ENCODE data around the gene KCNN2. TPM values are rescaled to one million over a fixed set of nuclear protein-coding genes. Genes with fewer than 3 reads are reported as not detected.

Gene KCNN2
- total RNA-seq, 1 experiment from 2014 or later, result 11.9 TPM

GRCh38 chr5:114327987-114328386 is 33.9 kb upstream of the KCNN2 start:
- DNase-seq (ENCODE audit: low spot score) (no peak), ATAC-seq (no peak)
- no peaks in the 10 kb centered on the region for H3K4me1 Mint-ChIP-seq
- POLR2A ChIA-PET, result no interaction called here
- CTCF ChIA-PET, result no interaction called here
- peaks cover 20% of the 10 kb centered on the region for H3K9me3 Mint-ChIP-seq
- no peak overlapping the region for H3K4me3 Mint-ChIP-seq
- no peaks in the 10 kb centered on the region for H3K27me3 Mint-ChIP-seq (ENCODE audit: low read depth)
- H3K27ac Mint-ChIP-seq, result no peak overlapping the region
- H3K36me3 Mint-ChIP-seq, result peaks cover 6% of the 10 kb centered on the region
- TF ChIP-seq ZNF671 (CRISPR knock-in tag; IDR thresholded peaks at IDR 0.05) (no peak), ELF4 (CRISPR knock-in tag; IDR thresholded peaks at IDR 0.05; ENCODE audit: low read depth) (no peak), TP53 (CRISPR knock-in tag; IDR thresholded peaks at IDR 0.05) (no peak), ZBTB21 (CRISPR knock-in tag; IDR thresholded peaks at IDR 0.05; ENCODE audit: borderline replicate concordance) (no peak), NR1H2 (CRISPR knock-in tag; IDR thresholded peaks at IDR 0.05) (no peak), MXD4 (CRISPR knock-in tag; IDR thresholded peaks at IDR 0.05; ENCODE audit: borderline replicate concordance) (no peak)

- no peak overlapping the region for H3K4me3 Mint-ChIP-seq
- H3K36me3 Mint-ChIP-seq, result no peaks in the 10 kb centered on the region
- TF ChIP-seq GRHL2 (CRISPR knock-in tag; IDR thresholded peaks at IDR 0.05; ENCODE audit: insufficient replicate concordance, severe bottlenecking) (no peak), ATF3 (CRISPR knock-in tag; conservative IDR thresholded peaks at IDR 0.05) (no peak), ZNF416 (CRISPR knock-in tag; IDR thresholded peaks at IDR 0.05) (no peak), IRF2 (CRISPR knock-in tag; IDR thresholded peaks at IDR 0.05; ENCODE audit: borderline replicate concordance, low read depth) (no peak), NR2C2 (CRISPR knock-in tag; IDR thresholded peaks at IDR 0.05) (no peak), E2F4 (CRISPR knock-in tag; IDR thresholded peaks at IDR 0.05; ENCODE audit: borderline replicate concordance, low read depth) (no peak), E2F1 (CRISPR knock-in tag; IDR thresholded peaks at IDR 0.05) (no peak)
- H3K9me3 Mint-ChIP-seq, result peaks cover 3% of the 10 kb centered on the region; the same call in 1 of the 2 replicates
- H3K27ac Mint-ChIP-seq, result no peak overlapping the region
- no peaks in the 10 kb centered on the region for H3K4me1 Mint-ChIP-seq
- ATAC-seq, result no peak
- CTCF ChIA-PET, result no interaction called here
- no peak for DNase-seq (ENCODE audit: low spot score)
- POLR2A ChIA-PET, result no interaction called here
- H3K27me3 Mint-ChIP-seq (ENCODE audit: low read depth), result no peaks in the 10 kb centered on the region
These were observed 30.8 kb upstream of the KCNN2 start for GRCh38 chr5:114330916-114331531.

- ATAC-seq, result no peak
- Mint-ChIP-seq H3K27ac (no peak overlapping the region), H3K27me3 (ENCODE audit: low read depth) (no peaks in the 10 kb centered on the region), H3K36me3 (no peaks in the 10 kb centered on the region), H3K9me3 (no peaks in the 10 kb centered on the region), H3K4me1 (no peaks in the 10 kb centered on the region), H3K4me3 (no peak overlapping the region)
- no peak for DNase-seq (ENCODE audit: low spot score)
- ChIA-PET CTCF (no interaction called here), POLR2A (no interaction called here)
- no peak for TF ChIP-seq E2F1 (CRISPR knock-in tag; IDR thresholded peaks at IDR 0.05)
- no peak for TF ChIP-seq ZNF512 (CRISPR knock-in tag; IDR thresholded peaks at IDR 0.05; ENCODE audit: borderline replicate concordance)
- TF ChIP-seq ZMAT4 (CRISPR knock-in tag; IDR thresholded peaks at IDR 0.05), result no peak
- no peak for TF ChIP-seq ZNF532 (CRISPR knock-in tag; IDR thresholded peaks at IDR 0.05; ENCODE audit: borderline replicate concordance)
- no peak for TF ChIP-seq ZNF425 (CRISPR knock-in tag; conservative IDR thresholded peaks at IDR 0.05)
These were observed 29.4 kb upstream of the KCNN2 start for GRCh38 chr5:114332493-114332892.
